Naive thymus-derived CD8-positive, alpha-beta T cell (primary cell): ENCODE results near the gene SLIT3. TPM values are rescaled to one million over a fixed set of nuclear protein-coding genes. Genes with fewer than 3 reads are reported as not detected.

Experiments
- ATAC-seq, 2 donors: fragments of 150-1000 bp; cut with Tn5 transposase in 1 of 2; sonication (Bioruptor Pico), chemical (Tn5 transposase) in 1 of 2; 1 replicate in 1 of 2; 2 replicates in 1 of 2; pipeline ENCODE4 v1.10.0; 2021; ENCODE audit warnings: mild to moderate bottlenecking in 2 of 2, moderate library complexity in 2 of 2
- POLR2A ChIA-PET: fragments of 350-600 bp; sonication (Branson Sonifier 250); formaldehyde crosslinking; loops from one replicate; lab custom pipeline; 2021; ENCODE audit warnings: antibody characterized with exemption; lab: Charles Lee
- DNase-seq, 10 donors: peaks; one replicate each; pipeline versions ENCODE4 v3.0.0 to v3.0.0-alpha.2; 2020 to 2022
- H3K27ac Mint-ChIP-seq, 10 donors: one replicate each; pipeline ENCODE4 v1.8.0; 2020 to 2022; ENCODE audit warnings: mild to moderate bottlenecking in 10 of 10, mixed read lengths in 10 of 10, moderate library complexity in 4 of 10, inconsistent platforms in 1 of 10
- H3K27me3 Mint-ChIP-seq, 5 donors: one replicate each; pipeline ENCODE4 v1.8.0; 2021 to 2022; ENCODE audit warnings: mixed read lengths in 5 of 5
- H3K36me3 Mint-ChIP-seq, 3 donors: one replicate each; pipeline ENCODE4 v1.8.0; 2020 to 2022; ENCODE audit warnings: mixed read lengths in 3 of 3, mild to moderate bottlenecking in 2 of 3, inconsistent platforms in 1 of 3
- H3K4me1 Mint-ChIP-seq, 4 donors: one replicate each; pipeline ENCODE4 v1.8.0; 2021 to 2022; ENCODE audit warnings: mixed read lengths in 4 of 4
- H3K4me3 Mint-ChIP-seq, 10 donors: one replicate each; pipeline ENCODE4 v1.8.0; 2020 to 2022; ENCODE audit warnings: mild to moderate bottlenecking in 10 of 10, mixed read lengths in 10 of 10, moderate library complexity in 6 of 10, inconsistent platforms in 1 of 10
- H3K9me3 Mint-ChIP-seq, 9 donors: one replicate each; pipeline ENCODE4 v1.8.0; 2020 to 2022; ENCODE audit warnings: mixed read lengths in 9 of 9, mild to moderate bottlenecking in 3 of 9, inconsistent platforms in 1 of 9, moderate library complexity in 1 of 9
- polyA plus RNA-seq, 3 donors: library from polyadenylated mRNA; unstranded; fragments of 300-500 nt; fragmentation: Illumina TruSeq; gene quantifications; one replicate each; pipeline ENCODE4 v1.2.3, GENCODE V29; 2021
- total RNA-seq, 8 experiments: library from RNA in 2 of 8; stranded (reverse) in 2 of 8; gene quantifications; one replicate each; pipeline ENCODE4 v1.2.3 and lab custom pipeline; 2021 to 2026

SLIT3 gene
- total and polyA plus RNA-seq, 5 experiments from 2014 or later: not detected

DNA sequence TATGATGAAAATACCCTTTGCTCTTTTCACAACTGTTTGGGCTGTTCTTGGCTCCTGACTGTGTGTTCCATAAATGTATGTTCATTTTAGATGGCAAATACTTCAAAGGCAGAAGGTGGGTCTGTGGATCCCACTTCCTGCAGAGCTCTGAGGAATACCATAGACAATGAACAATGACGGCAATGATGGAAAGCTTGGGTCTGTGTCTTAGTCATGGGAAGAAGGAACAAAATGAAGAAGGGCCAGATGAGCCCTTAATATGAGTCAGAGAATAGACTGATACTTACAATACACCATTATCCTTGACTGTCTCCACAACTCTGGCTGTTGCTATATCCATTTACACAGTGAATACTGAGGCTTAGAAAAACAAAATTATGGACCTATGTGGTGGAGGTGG, 126.0 kb downstream of the SLIT3 start:
- peaks cover 0 to 7% (median 0%) of the 10 kb centered on the region in 5 donors for H3K27me3 Mint-ChIP-seq

DNA sequence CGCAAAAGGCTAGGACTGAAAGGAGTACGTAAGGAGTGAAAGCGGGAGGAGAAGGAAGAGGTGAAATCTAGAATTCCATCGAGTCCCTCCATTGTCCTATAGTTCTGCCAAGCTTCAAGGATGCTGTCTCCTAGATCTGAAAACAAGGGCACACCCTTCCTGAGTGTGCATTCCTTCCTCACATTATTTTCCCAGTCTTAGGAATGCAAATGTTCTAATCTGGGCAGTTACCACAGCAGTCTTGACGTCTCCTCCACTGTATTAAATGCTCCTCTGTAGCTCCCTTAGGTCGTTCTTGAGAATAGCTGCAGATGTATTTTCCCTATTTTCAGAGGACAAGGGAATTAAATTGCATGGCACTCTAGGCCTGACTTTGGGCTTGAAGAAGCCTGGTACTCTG, 127.6 kb downstream of the SLIT3 start:
- H3K27ac Mint-ChIP-seq: no peak overlapping the region
- H3K27me3 Mint-ChIP-seq: peaks cover 0 to 10% (median 1%) of the 10 kb centered on the region in 5 donors
- peaks cover 0 to 7% (median 0%) of the 10 kb centered on the region in 9 donors for H3K9me3 Mint-ChIP-seq
- no peak for ATAC-seq
- H3K4me1 Mint-ChIP-seq: no peaks in the 10 kb centered on the region
- H3K4me3 Mint-ChIP-seq: no peak overlapping the region
- POLR2A ChIA-PET: no interaction called here
- no peak for DNase-seq
- peaks cover 0 to 3% (median 0%) of the 10 kb centered on the region in 3 donors for H3K36me3 Mint-ChIP-seq

More for the DNA sequence above, 126.0 kb downstream of the SLIT3 start:
- H3K4me1 Mint-ChIP-seq: no peaks in the 10 kb centered on the region
- ATAC-seq (no peak), DNase-seq (no peak)
- peaks cover 0 to 7% (median 0%) of the 10 kb centered on the region in 9 donors for H3K9me3 Mint-ChIP-seq
- POLR2A ChIA-PET: no interaction called here
- no peak overlapping the region for H3K4me3 Mint-ChIP-seq
- peaks cover 0 to 3% (median 0%) of the 10 kb centered on the region in 3 donors for H3K36me3 Mint-ChIP-seq
- H3K27ac Mint-ChIP-seq: no peak overlapping the region

DNA sequence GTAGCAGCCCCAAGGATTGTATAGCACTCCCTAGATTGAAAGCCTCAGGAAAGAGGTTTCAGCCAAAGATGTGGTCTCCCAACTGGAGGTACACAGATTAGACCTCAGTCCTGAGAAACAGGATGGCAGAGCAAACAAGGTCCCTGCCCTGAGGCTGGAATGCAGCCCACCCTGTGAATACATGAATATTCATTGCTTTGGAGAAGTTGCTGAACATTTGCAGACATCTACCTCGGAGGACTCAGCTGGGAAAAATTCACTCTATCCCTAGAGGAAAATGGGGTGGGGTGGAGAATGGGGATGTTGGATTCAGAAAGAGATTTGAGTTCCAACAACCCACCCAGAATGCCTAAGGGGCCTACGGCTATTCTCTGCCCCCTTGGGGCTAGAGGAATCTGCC, 129.4 kb downstream of the SLIT3 start:
- Mint-ChIP-seq H3K27me3 (peaks cover 1 to 15% (median 7%) of the 10 kb centered on the region in 5 donors), H3K9me3 (peaks cover 0 to 7% (median 0%) of the 10 kb centered on the region in 9 donors), H3K36me3 (peaks cover 0 to 3% (median 0%) of the 10 kb centered on the region in 3 donors), H3K4me1 (no peaks in the 10 kb centered on the region), H3K4me3 (no peak overlapping the region), H3K27ac (no peak overlapping the region)
- ATAC-seq (no peak), DNase-seq (no peak)
- POLR2A ChIA-PET: no interaction called here

DNA sequence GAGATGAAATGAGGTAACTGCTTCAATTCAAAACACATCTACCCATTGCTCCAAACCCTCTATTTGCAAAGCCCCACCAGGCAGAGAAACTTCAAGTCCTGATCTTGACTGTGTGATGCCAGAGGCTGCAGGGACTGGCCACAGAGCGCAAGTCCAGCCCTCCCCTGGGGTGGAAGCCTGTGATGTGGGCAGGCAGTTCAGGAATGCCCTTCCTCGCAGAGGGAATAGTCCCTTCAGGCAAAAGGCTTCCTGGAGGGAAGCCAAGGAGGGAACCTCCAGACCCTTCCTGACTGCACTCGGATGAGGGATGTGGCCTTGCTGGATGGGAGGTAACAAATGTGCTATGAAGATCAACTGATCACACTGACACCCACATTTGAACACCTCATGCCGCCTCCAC, 131.2 kb downstream of the SLIT3 start:
- peaks cover 0 to 3% (median 0%) of the 10 kb centered on the region in 3 donors for H3K36me3 Mint-ChIP-seq
- POLR2A ChIA-PET: no interaction called here
- no peak for DNase-seq
- ATAC-seq: no peak
- no peaks in the 10 kb centered on the region for H3K4me1 Mint-ChIP-seq
- no peak overlapping the region for H3K27ac Mint-ChIP-seq
- H3K4me3 Mint-ChIP-seq: no peak overlapping the region
- H3K9me3 Mint-ChIP-seq: peaks cover 0 to 7% (median 1%) of the 10 kb centered on the region in 9 donors
- peaks cover 1 to 11% (median 7%) of the 10 kb centered on the region in 5 donors for H3K27me3 Mint-ChIP-seq

DNA sequence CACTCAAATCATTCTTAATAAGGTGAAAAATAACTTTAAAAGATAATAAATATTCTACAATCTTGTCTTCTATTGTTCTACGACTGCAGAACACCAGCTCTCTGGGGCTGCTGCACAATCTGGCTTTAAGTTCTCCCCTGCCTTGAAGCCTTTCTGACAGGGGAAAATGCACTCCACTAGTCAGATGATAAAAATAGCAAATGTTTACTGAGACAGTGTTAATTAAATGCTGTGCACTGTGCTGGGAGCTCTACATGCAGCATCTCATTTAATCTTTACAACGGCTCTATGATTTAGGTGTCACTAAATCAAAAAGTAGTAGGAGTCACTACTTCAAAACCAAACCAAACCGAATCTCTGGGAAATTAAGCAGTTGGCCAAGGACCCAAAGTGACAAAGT, 132.7 kb downstream of the SLIT3 start:
- DNase-seq (no peak), ATAC-seq (no peak)
- H3K9me3 Mint-ChIP-seq: peaks cover 0 to 7% (median 1%) of the 10 kb centered on the region in 9 donors
- POLR2A ChIA-PET: no interaction called here
- peaks cover 1 to 11% (median 7%) of the 10 kb centered on the region in 5 donors for H3K27me3 Mint-ChIP-seq
- no peak overlapping the region for H3K4me3 Mint-ChIP-seq
- H3K4me1 Mint-ChIP-seq: no peaks in the 10 kb centered on the region
- H3K27ac Mint-ChIP-seq: no peak overlapping the region
- peaks cover 0 to 3% (median 0%) of the 10 kb centered on the region in 3 donors for H3K36me3 Mint-ChIP-seq

DNA sequence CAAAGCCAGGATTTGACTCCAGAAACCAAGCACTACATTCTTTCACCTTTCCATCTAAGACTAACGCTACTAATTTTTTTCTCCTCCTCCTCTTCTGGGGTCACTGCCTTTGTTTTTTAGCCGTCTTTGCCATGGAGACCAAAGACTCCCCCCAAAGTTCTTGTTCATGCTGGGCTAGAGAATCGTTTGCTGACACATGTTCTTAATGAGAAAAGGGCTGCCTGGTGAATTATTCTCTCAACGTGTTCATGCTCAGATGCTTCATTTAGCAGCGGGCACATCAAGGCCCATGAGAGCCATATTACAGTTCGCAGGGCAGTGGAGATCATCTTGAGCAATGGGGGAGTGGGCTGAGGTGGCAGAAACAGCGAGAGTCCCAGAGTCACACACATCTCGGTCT, 134.9 kb downstream of the SLIT3 start:
- peaks cover 1 to 19% (median 10%) of the 10 kb centered on the region in 5 donors for H3K27me3 Mint-ChIP-seq
- H3K4me3 Mint-ChIP-seq: no peak overlapping the region
- peaks cover 0 to 2% (median 0%) of the 10 kb centered on the region in 3 donors for H3K36me3 Mint-ChIP-seq
- POLR2A ChIA-PET: no interaction called here
- peaks cover 0 to 4% (median 2%) of the 10 kb centered on the region in 9 donors for H3K9me3 Mint-ChIP-seq
- no peaks in the 10 kb centered on the region for H3K4me1 Mint-ChIP-seq
- ATAC-seq (no peak), DNase-seq (no peak)
- no peak overlapping the region for H3K27ac Mint-ChIP-seq

DNA sequence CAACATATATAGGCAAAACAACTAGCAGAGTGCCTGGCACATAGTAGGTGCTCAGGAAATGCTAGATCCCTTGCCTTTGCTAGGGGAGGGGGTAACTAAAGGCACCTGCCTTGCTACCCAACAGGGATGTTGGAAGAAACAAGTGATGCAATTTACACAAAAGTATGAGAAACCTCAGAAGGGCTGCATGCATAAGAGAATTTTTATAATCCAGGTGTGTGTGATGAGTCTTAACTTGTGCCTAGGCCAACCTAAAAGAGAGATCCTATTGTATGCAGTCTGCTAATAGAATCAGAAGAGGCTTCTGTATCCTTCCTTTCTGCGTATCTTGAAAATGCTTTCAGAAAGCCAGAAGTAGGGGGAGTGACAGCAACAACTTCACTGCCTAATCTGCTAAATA, 135.9 kb downstream of the SLIT3 start:
- ATAC-seq (no peak), DNase-seq (no peak)
- Mint-ChIP-seq H3K27ac (no peak overlapping the region), H3K36me3 (no peaks in the 10 kb centered on the region), H3K27me3 (peaks cover 1 to 19% (median 9%) of the 10 kb centered on the region in 5 donors), H3K4me1 (no peaks in the 10 kb centered on the region), H3K4me3 (no peak overlapping the region), H3K9me3 (peaks cover 0 to 9% (median 1%) of the 10 kb centered on the region in 9 donors)
- POLR2A ChIA-PET: no interaction called here

DNA sequence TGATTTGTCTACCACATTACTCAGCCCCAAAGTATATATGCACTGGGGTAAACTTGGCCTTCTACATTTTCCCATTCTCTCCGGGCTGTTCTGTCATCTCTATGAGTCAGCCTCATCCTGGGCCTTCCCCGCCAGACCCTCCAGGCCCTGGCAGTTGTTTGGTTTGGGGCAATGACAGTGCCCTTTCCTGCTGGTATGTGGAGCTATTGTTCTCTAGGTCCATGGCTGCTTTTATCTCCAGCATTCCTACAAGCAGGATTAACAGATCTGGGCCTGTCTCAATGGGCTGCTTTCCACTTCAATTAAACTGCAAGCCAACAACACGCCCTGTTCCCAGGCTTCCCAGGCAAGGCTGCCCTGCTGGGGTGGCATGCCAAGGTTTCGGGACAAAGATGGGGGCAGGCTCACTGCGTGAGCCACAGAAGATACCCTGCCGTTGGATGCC, 136.4 kb downstream of the SLIT3 start:
- peak overlapping the region in 1 of 10 donors; percentile 50 for H3K27ac Mint-ChIP-seq
- no peaks in the 10 kb centered on the region for H3K36me3 Mint-ChIP-seq
- peaks cover 0 to 13% (median 6%) of the 10 kb centered on the region in 9 donors for H3K9me3 Mint-ChIP-seq
- H3K4me1 Mint-ChIP-seq: no peaks in the 10 kb centered on the region
- H3K4me3 Mint-ChIP-seq: no peak overlapping the region
- DNase-seq (no peak), ATAC-seq (no peak)
- peaks cover 1 to 19% (median 7%) of the 10 kb centered on the region in 5 donors for H3K27me3 Mint-ChIP-seq
- POLR2A ChIA-PET: no interaction called here

DNA sequence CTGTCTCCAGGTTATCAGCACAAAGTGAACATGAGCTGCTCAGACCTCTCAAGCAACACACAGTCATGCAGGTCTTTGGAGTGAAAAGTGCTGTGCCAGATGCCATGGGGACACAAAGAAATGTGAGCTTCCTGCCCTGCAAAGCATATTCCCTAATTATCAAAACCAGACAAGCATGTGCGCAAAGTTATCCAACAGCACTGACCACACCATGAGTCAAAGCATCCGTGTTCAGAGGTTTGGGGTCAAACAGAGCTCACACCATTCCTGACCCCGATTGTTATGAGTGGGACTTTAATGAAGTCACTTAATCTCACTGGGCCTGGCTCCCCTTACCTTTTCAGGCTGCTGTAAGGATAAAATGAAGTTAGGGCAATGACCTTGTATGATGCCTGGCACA, 138.5 kb downstream of the SLIT3 start:
- Mint-ChIP-seq H3K27me3 (peaks cover 0 to 10% (median 3%) of the 10 kb centered on the region in 5 donors), H3K4me1 (no peaks in the 10 kb centered on the region), H3K4me3 (no peak overlapping the region), H3K9me3 (peaks cover 0 to 27% (median 22%) of the 10 kb centered on the region in 9 donors), H3K36me3 (peaks cover 0 to 15% (median 4%) of the 10 kb centered on the region in 3 donors), H3K27ac (no peak overlapping the region)
- no peak for DNase-seq
- POLR2A ChIA-PET: no interaction called here
- no peak for ATAC-seq

DNA sequence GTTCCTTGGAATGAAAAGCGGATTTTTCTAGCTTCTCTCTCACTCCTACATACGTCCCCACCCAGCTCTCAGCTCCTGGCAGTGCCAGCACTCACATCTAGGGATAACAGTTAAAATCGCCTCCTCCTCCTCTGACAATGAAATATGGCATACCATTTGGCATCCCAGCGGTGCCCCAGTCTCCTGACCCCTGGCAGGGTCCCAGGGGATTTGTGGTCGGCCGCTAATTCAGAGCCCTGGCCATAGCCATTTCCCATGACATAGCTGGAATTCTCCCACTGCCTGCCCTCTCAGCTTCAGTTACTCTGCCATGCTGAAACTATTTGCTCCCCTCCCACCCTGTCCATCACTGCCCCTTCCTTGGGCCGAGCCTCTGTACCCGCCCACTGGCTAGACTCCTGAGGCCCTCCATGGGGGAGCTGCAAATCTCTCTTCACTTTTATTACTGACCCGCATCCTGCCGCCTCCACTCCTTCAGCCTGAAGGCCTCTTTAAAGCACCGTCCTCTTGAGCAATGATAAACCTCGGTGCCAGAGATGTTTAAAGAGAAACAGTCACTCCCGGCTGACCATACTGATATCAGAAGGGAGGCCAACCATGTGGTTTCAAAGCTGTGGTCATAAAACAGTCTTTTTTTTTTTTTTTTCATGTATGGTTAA, 139.8 kb downstream of the SLIT3 start:
- peaks cover 0 to 38% (median 28%) of the 10 kb centered on the region in 9 donors for H3K9me3 Mint-ChIP-seq
- ATAC-seq: no peak
- DNase-seq: no peak
- POLR2A ChIA-PET: no interaction called here
- peaks cover 0 to 10% (median 3%) of the 10 kb centered on the region in 5 donors for H3K27me3 Mint-ChIP-seq
- H3K27ac Mint-ChIP-seq: no peak overlapping the region
- no peaks in the 10 kb centered on the region for H3K4me1 Mint-ChIP-seq
- peaks cover 0 to 18% (median 4%) of the 10 kb centered on the region in 3 donors for H3K36me3 Mint-ChIP-seq
- no peak overlapping the region for H3K4me3 Mint-ChIP-seq

DNA sequence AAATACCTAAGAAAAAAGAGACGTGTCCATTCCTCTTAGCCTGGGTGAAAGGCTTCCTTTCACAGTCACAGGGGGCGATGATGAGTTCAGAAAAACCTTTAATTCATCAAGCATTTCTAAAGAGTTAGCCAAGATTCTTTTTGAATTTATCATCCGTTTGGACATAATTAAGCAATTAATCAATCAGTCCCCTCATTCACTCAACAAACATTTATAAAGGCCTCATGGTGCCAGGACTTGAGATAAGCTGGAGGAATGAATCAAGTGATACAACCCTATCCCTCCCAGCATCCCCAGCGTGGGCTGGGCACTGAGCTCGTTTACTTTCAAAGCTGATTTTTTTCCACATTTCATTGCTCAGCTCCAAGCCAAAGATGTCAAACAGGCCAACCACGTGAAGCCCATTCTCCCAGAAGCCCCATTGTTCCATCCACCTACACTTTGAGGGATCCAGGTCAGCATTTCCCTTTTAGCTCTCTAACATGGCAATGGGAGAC, 140.5 kb downstream of the SLIT3 start:
- no peak for DNase-seq
- Mint-ChIP-seq H3K27me3 (peaks cover 0 to 10% (median 3%) of the 10 kb centered on the region in 5 donors), H3K9me3 (peaks cover 0 to 38% (median 28%) of the 10 kb centered on the region in 9 donors), H3K4me3 (no peak overlapping the region), H3K4me1 (no peaks in the 10 kb centered on the region), H3K27ac (no peak overlapping the region), H3K36me3 (peaks cover 0 to 18% (median 4%) of the 10 kb centered on the region in 3 donors)
- POLR2A ChIA-PET: no interaction called here
- ATAC-seq: no peak

DNA sequence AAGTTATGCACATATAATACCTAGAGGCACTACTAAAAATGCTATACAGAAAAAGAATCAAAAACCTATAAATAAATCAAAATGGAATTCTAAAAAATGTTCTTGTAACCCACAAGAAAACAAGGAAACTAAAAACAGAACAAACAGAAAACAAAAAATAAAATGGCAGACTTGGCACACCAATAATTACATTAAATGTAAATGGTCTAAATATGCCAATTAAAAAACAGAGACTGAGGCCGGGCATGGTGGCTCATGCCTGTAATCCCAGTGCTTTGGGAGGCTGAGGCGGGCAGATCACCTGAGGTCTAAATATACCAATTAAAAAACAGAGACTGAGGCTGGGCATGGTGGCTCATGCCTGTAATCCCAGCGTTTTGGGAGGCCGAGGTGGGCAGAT, 142.2 kb downstream of the SLIT3 start:
- Mint-ChIP-seq H3K9me3 (peaks cover 0 to 38% (median 28%) of the 10 kb centered on the region in 9 donors), H3K4me1 (peaks cover 0 to 1% (median 0%) of the 10 kb centered on the region in 4 donors), H3K27ac (no peak overlapping the region), H3K4me3 (no peak overlapping the region), H3K36me3 (peaks cover 0 to 18% (median 4%) of the 10 kb centered on the region in 3 donors), H3K27me3 (peaks cover 0 to 16% (median 6%) of the 10 kb centered on the region in 5 donors)
- DNase-seq (no peak), ATAC-seq (no peak)
- POLR2A ChIA-PET: no interaction called here

DNA sequence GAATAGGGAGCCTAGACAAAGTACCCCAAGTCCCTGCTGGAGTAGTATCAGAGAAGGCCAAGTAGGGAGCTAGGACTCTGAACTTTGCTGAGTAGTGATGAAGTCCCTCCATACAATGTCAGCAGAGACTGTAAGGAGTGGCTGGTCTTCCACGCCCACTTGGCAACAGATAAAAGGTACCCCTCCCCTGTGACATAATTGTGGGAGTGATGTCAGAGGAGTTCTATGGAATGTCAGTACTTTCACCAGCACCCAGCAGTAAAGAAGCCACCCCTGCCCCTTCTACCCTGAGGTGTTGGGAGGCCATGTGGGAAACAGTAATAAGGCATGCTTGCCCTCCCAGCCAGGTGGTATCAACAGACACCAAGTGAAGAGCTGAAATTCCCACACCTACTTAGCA, 143.9 kb downstream of the SLIT3 start:
- ATAC-seq: no peak
- peaks cover 0 to 14% (median 5%) of the 10 kb centered on the region in 5 donors for H3K27me3 Mint-ChIP-seq
- H3K4me3 Mint-ChIP-seq: no peak overlapping the region
- no peak for DNase-seq
- H3K27ac Mint-ChIP-seq: peak overlapping the region in 1 of 10 donors; percentile 40
- POLR2A ChIA-PET: no interaction called here
- peaks cover 0 to 18% (median 4%) of the 10 kb centered on the region in 3 donors for H3K36me3 Mint-ChIP-seq
- peaks cover 0 to 1% (median 0%) of the 10 kb centered on the region in 4 donors for H3K4me1 Mint-ChIP-seq
- H3K9me3 Mint-ChIP-seq: peaks cover 0 to 38% (median 27%) of the 10 kb centered on the region in 9 donors
